SK-N-SH (cell line): ENCODE measurements around the gene NDUFB11. TPM values are rescaled to one million over a fixed set of nuclear protein-coding genes. Genes with fewer than 3 reads are reported as not detected.

Source experiments
- CTCF ChIA-PET: fragments of 300-600, 350-600 bp; formaldehyde crosslinking; extraction: SDS; loops from one replicate; lab custom pipeline; 2021; lab: Yijun Ruan, JAX
- POLR2A ChIA-PET: fragments of 350-600 bp; sonication (Branson Sonifier 250); formaldehyde crosslinking; extraction: SDS; loops from one replicate; lab custom pipeline; 2020; ENCODE audit warnings: antibody characterized with exemption, inconsistent platforms; lab: Yijun Ruan, JAX
- DNase-seq: peaks from one replicate; pipeline ENCODE4 v3.0.0; 2012
- H2AFZ ChIP-seq: fragments of 200-600 bp; sonication (generic); 2 replicates; pipeline ENCODE4 v1.8.1; 2016; ENCODE audit warnings: antibody characterized with exemption, mild to moderate bottlenecking, low read depth
- H3F3A ChIP-seq: fragments of 200-600 bp; sonication (generic); replicated peaks from 2 replicates; pipeline ENCODE3; 2016; ENCODE audit warnings: antibody characterized with exemption, mild to moderate bottlenecking; ENCODE audit not compliant: insufficient read depth
- H3K27ac ChIP-seq, 2 experiments: fragments of 200-500 bp in 1 of 2; fragments of 200-600 bp in 1 of 2; sonication (Bioruptor generic) in 1 of 2; sonication (generic), shearing (Covaris generic) in 1 of 2; 2 replicates each; pipeline versions ENCODE4 v1.5.1 to v1.6.1; 2014 to 2016; ENCODE audit warnings: low read depth in 2 of 2, inconsistent platforms in 1 of 2, low read length in 1 of 2, mild to moderate bottlenecking in 1 of 2, mixed read lengths in 1 of 2
- H3K27me3 ChIP-seq: fragments of 200-600 bp; sonication (generic), shearing (Covaris generic); 2 replicates; pipeline ENCODE4 v1.6.1; 2016; ENCODE audit warnings: mixed run types; ENCODE audit not compliant: insufficient read depth
- H3K36me3 ChIP-seq, 2 experiments: fragments of 200-500 bp in 1 of 2; fragments of 200-600 bp in 1 of 2; sonication (Bioruptor generic) in 1 of 2; sonication (generic) in 1 of 2; replicated peaks in 1 of 2; 2 replicates each; pipeline versions ENCODE3 to v1.5.1; 2014 to 2016; ENCODE audit warnings: low read length in 1 of 2, mild to moderate bottlenecking in 1 of 2; ENCODE audit not compliant: insufficient read depth in 2 of 2, control insufficient read depth in 1 of 2
- H3K4me1 ChIP-seq, 2 experiments: fragments of 200-500 bp in 1 of 2; fragments of 200-600 bp in 1 of 2; sonication (Bioruptor generic) in 1 of 2; sonication (generic), shearing (Covaris generic) in 1 of 2; 2 replicates each; pipeline versions ENCODE4 v1.5.1 to v1.6.1; 2014 to 2016; ENCODE audit warnings: low read depth in 1 of 2, low read length in 1 of 2, mixed run types in 1 of 2; ENCODE audit not compliant: insufficient read depth in 2 of 2, control insufficient read depth in 1 of 2
- H3K4me2 ChIP-seq: fragments of 200-600 bp; sonication (generic), shearing (Covaris generic); 2 replicates; pipeline ENCODE4 v1.6.1; 2017; ENCODE audit warnings: mixed run types
- H3K4me3 ChIP-seq, 2 experiments: fragments of 200-500 bp in 1 of 2; fragments of 200-600 bp in 1 of 2; sonication (Bioruptor generic) in 1 of 2; sonication (generic), shearing (Covaris generic) in 1 of 2; 2 replicates each; pipeline versions ENCODE4 v1.5.1 to v1.8.1; 2014 to 2016; ENCODE audit warnings: low read depth in 2 of 2, inconsistent platforms in 1 of 2, low read length in 1 of 2, mild to moderate bottlenecking in 1 of 2, mixed read lengths in 1 of 2, moderate library complexity in 1 of 2
- H3K79me2 ChIP-seq: fragments of 200-600 bp; sonication (generic); 2 replicates; pipeline ENCODE4 v1.8.1; 2017; ENCODE audit warnings: mild to moderate bottlenecking; ENCODE audit not compliant: insufficient read depth
- H3K9ac ChIP-seq: fragments of 200-600 bp; sonication (generic); 2 replicates; pipeline ENCODE4 v1.6.1; 2017; ENCODE audit warnings: mixed run types
- H3K9me2 ChIP-seq: fragments of 200-600 bp; sonication (generic); 2 replicates; pipeline ENCODE4 v1.6.1; 2017; ENCODE audit warnings: mixed run types
- H3K9me3 ChIP-seq: fragments of 200-600 bp; sonication (generic); 2 replicates; pipeline ENCODE4 v1.6.1; 2017; ENCODE audit warnings: mixed run types, mild to moderate bottlenecking, moderate library complexity
- H4K20me1 ChIP-seq: fragments of 200-600 bp; sonication (generic); 2 replicates; pipeline ENCODE4 v1.6.1; 2017; ENCODE audit warnings: mild to moderate bottlenecking, mixed run types; ENCODE audit not compliant: insufficient read depth
- CHD2 ChIP-seq: fragments of 150-350 bp; IDR thresholded peaks from 2 replicates; pipeline ENCODE4 v1.6.1; 2018; ENCODE audit warnings: low read length; ENCODE audit not compliant: partially characterized antibody
- RAD21 ChIP-seq: IDR thresholded peaks from 2 replicates; pipeline ENCODE4 v1.6.1; 2012; ENCODE audit warnings: mild to moderate bottlenecking, low read length
- WGBS: methylation state at CpG from one replicate; pipeline ENCODE4 v1.1.6; 2017; ENCODE audit warnings: low lambda C conversion rate; 5-methylcytosine and 5-hydroxymethylcytosine counted together
- polyA plus RNA-seq, 3 experiments: library from polyadenylated mRNA; depleted of rRNA; stranded (reverse); fragments of >200 nt; gene quantifications; 2 replicates each; pipeline ENCODE4 v1.2.3, GENCODE V29; 2012
- small RNA-seq, 7 experiments: library from RNA; depleted of rRNA; stranded (forward); fragments of <200 nt; gene quantifications; one replicate each; pipeline ENCODE3, GENCODE V24; 2012
- TF ChIP-seq, protein P1 (sequence below): fragments of 200-600 bp; sonication (generic); IDR thresholded peaks from 2 replicates; pipeline ENCODE4 v1.6.1; 2017; ENCODE audit warnings: antibody characterized with exemption, mild to moderate bottlenecking, moderate library complexity

Gene NDUFB11
- polyA plus RNA-seq, 1 of the 3 experiments (the other 2 are of a cell fraction) = 107 TPM

DNA sequence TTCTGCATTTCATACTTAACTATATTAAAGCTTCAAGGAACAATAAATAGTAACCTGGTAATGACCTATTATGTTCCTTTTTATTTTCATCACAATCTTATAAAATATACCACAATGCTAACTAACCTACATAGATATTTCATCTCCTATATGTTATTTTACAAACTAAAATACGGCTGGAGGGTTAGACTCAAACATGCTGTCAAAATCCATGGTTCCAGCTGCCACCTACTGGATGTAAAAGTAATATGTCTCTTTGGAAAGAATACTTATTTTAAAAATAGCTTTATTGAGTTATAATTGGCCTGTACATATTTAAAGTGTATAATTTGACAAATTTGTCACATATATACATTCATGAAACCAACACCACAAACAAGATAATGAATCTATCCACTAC is 51.3 kb downstream of the NDUFB11 start:
- H2AFZ ChIP-seq = no peak overlapping the region
- CTCF ChIA-PET = interaction anchor here (0.5 to 3.6 kb wide), 28 partner anchors 8 to 538 kb away, joined by 3 to 28 read pairs (median 4); partner anchors contain the start of gene SLC9A7
- H3K9ac ChIP-seq = no peak overlapping the region
- POLR2A ChIA-PET = no interaction called here
- H3K36me3 ChIP-seq = no peaks in the 10 kb centered on the region
- no peaks in the 10 kb centered on the region for H3K9me3 ChIP-seq
- H3K4me1 ChIP-seq = no peaks in the 10 kb centered on the region
- 16% methylated on average over 1 of the region's 1 CpG for WGBS
- peak; percentile 26 for DNase-seq
- no peak overlapping the region for H3K4me2 ChIP-seq
- no peaks in the 10 kb centered on the region for H3K79me2 ChIP-seq
- no peak overlapping the region for H3K4me3 ChIP-seq
- H3K27me3 ChIP-seq = peaks cover 12% of the 10 kb centered on the region; the same call in 1 of the 2 replicates
- H3K27ac ChIP-seq = no peak overlapping the region
- H4K20me1 ChIP-seq = no peaks in the 10 kb centered on the region
- H3F3A ChIP-seq = no peaks in the 10 kb centered on the region
- no peaks in the 10 kb centered on the region for H3K9me2 ChIP-seq
- TF ChIP-seq, protein P1, sequence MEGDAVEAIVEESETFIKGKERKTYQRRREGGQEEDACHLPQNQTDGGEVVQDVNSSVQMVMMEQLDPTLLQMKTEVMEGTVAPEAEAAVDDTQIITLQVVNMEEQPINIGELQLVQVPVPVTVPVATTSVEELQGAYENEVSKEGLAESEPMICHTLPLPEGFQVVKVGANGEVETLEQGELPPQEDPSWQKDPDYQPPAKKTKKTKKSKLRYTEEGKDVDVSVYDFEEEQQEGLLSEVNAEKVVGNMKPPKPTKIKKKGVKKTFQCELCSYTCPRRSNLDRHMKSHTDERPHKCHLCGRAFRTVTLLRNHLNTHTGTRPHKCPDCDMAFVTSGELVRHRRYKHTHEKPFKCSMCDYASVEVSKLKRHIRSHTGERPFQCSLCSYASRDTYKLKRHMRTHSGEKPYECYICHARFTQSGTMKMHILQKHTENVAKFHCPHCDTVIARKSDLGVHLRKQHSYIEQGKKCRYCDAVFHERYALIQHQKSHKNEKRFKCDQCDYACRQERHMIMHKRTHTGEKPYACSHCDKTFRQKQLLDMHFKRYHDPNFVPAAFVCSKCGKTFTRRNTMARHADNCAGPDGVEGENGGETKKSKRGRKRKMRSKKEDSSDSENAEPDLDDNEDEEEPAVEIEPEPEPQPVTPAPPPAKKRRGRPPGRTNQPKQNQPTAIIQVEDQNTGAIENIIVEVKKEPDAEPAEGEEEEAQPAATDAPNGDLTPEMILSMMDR = peak; percentile 74
- TF ChIP-seq CHD2 (no peak), RAD21 (peak; percentile 69)

Small RNA genes lying within 50 kb of the gene (small RNA-seq; reads per million reads assigned to genes)
- gene RNU12-2P = 0 reads per million in 7 experiments

Other genes with a start within 250 kb of the NDUFB11 start
- gene JADE3, start 232.3 kb downstream of the NDUFB11 start, polyA plus RNA-seq (2012; rRNA removed) = 3.0 and 4.3 TPM in 2 replicates
- gene RGN, start 66.3 kb downstream of the NDUFB11 start, polyA plus RNA-seq (2012; rRNA removed) = 0.05 and 0.06 TPM in 2 replicates
- 24.7 and 34.4 TPM in 2 replicates for gene RBM10, start 519 bp upstream of the NDUFB11 start, polyA plus RNA-seq (2012; rRNA removed)
- gene UBA1, start 49.1 kb upstream of the NDUFB11 start, polyA plus RNA-seq (2012; rRNA removed) = 249 and 283 TPM in 2 replicates
- 115 and 116 TPM in 2 replicates for gene CDK16, start 74.0 kb upstream of the NDUFB11 start, polyA plus RNA-seq (2012; rRNA removed)
- gene USP11, start 88.3 kb upstream of the NDUFB11 start, polyA plus RNA-seq (2012; rRNA removed) = 40.1 and 53.1 TPM in 2 replicates
- gene ZNF157, start 225.9 kb upstream of the NDUFB11 start, polyA plus RNA-seq (2012; rRNA removed) = 0.12 and 0.23 TPM in 2 replicates